ENCODE results near the gene WDR59. TPM values are rescaled to one million over a fixed set of nuclear protein-coding genes. Genes with fewer than 3 reads are reported as not detected.

The WDR59 gene, protein sequence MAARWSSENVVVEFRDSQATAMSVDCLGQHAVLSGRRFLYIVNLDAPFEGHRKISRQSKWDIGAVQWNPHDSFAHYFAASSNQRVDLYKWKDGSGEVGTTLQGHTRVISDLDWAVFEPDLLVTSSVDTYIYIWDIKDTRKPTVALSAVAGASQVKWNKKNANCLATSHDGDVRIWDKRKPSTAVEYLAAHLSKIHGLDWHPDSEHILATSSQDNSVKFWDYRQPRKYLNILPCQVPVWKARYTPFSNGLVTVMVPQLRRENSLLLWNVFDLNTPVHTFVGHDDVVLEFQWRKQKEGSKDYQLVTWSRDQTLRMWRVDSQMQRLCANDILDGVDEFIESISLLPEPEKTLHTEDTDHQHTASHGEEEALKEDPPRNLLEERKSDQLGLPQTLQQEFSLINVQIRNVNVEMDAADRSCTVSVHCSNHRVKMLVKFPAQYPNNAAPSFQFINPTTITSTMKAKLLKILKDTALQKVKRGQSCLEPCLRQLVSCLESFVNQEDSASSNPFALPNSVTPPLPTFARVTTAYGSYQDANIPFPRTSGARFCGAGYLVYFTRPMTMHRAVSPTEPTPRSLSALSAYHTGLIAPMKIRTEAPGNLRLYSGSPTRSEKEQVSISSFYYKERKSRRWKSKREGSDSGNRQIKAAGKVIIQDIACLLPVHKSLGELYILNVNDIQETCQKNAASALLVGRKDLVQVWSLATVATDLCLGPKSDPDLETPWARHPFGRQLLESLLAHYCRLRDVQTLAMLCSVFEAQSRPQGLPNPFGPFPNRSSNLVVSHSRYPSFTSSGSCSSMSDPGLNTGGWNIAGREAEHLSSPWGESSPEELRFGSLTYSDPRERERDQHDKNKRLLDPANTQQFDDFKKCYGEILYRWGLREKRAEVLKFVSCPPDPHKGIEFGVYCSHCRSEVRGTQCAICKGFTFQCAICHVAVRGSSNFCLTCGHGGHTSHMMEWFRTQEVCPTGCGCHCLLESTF
- total RNA-seq: 61.0 TPM

GRCh38 chr16:74984529-74985296 is at the start of gene WDR59:
Gene WDR59 (minus strand): TSS chr16:74985123. CDS start chr16:74985017, 106 bp downstream.

GRCh38 chr16:74998481-74999218 is 13.7 kb upstream of the WDR59 start, which contains the start of gene ZNRF1:
Gene ZNRF1 (plus strand): TSS chr16:74999024. CDS start chr16:74999672, 648 bp downstream.

Other genes starting within 250 kb of the WDR59 start
- gene FA2H, start 210.3 kb downstream of the WDR59 start, total RNA-seq: 0.31 TPM
- gene ZNRF1, start 13.9 kb upstream of the WDR59 start, total RNA-seq: 42.9 TPM
- gene LDHD, start 131.7 kb upstream of the WDR59 start, total RNA-seq: 1.6 TPM
- 55.7 TPM for gene ZFP1, start 163.4 kb upstream of the WDR59 start, total RNA-seq
- gene CTRB2, start 222.0 kb upstream of the WDR59 start, total RNA-seq: not detected
- not detected for gene CTRB1, start 233.9 kb upstream of the WDR59 start, total RNA-seq

Data from parietal lobe (tissue), 1 donor.